Activated naive CD4-positive, alpha-beta T cell treated with anti-CD3 and anti-CD28 coated beads, Interleukin-2, amount 50 U/mL, for 72 hours (primary cell): ENCODE results near the gene CDKN2AIPNL. TPM values are rescaled to one million over a fixed set of nuclear protein-coding genes. Genes with fewer than 3 reads are reported as not detected.
"Not testable (repeated sequence)": the region's sequence is repeated elsewhere in the genome, so short reads cannot be mapped to it uniquely, and the experiment has no call there.

Source experiments
- ATAC-seq, 2 donors: fragments of 150-1000 bp; cut with Tn5 transposase; 2 replicates each; pipeline ENCODE4 v1.10.0; 2021; ENCODE audit warnings: mild to moderate bottlenecking in 2 of 2, moderate library complexity in 2 of 2
- DNase-seq, 2 donors: peaks; one replicate each; pipeline ENCODE4 v3.0.0; 2021 to 2022; ENCODE audit warnings: low spot score in 2 of 2
- H3K27ac Mint-ChIP-seq, 2 donors: one replicate each; pipeline ENCODE4 v1.8.0; 2022; ENCODE audit warnings: mild to moderate bottlenecking in 2 of 2, mixed read lengths in 2 of 2
- H3K36me3 Mint-ChIP-seq, 2 donors: one replicate each; pipeline ENCODE4 v1.8.0; 2022; ENCODE audit warnings: mixed read lengths in 2 of 2
- H3K9me3 Mint-ChIP-seq, 2 donors: one replicate each; pipeline ENCODE4 v1.8.0; 2022; ENCODE audit warnings: mixed read lengths in 2 of 2
- total RNA-seq, 2 donors: library from RNA; stranded (reverse); gene quantifications; one replicate each; pipeline ENCODE4 v1.2.3, GENCODE V29; 2022

The CDKN2AIPNL gene
- total RNA-seq, 2 donors from 2014 or later: 6.0 to 37.7 TPM

DNA sequence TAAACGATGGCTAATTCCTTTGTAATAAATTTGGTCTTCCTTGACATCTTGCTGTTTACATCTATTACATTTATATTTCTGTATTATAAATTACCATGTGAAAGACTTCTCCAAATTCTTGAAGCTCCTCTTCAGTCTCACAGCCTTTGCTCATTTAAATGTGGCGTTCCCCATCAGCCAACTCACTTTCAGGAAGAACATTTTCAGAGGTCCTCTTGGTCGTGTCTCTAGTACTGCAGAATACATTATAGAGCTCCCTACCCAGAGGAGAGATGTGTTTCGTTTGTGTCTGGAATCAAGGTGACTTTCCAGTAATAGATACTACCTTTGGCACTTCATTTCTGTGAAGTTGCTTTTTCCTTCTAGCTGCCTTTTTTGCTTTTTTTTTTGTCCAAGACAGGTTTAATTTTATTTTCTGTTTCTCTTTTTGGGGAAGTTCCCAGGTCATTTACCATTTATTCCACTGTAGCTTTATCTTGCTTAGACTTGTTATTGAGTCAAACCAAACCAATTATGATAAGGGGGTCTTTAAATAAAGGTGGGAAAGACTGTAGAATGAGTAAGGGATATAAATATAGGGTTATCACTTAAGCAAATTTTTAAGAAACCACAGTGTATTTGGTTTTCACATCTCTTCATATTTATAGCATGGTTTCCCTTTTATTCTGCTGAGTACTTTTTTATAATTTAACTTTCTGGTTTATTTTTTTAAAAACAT lies 27.5 kb downstream of the CDKN2AIPNL start:
- Mint-ChIP-seq H3K36me3 (peaks cover 6 to 14% of the 10 kb centered on the region in 2 donors), H3K9me3 (no peaks in the 10 kb centered on the region), H3K27ac (peak overlapping the region; percentile 81 to 94)
- DNase-seq: no peak
- ATAC-seq: no peak

- not testable (repeated sequence) for H3K27ac Mint-ChIP-seq, ATAC-seq, H3K9me3 Mint-ChIP-seq, DNase-seq
- H3K36me3 Mint-ChIP-seq: peaks cover 16 to 26% of the 10 kb centered on the region in 2 donors
Measured at GRCh38 chr5:134382204-134382603, 29.5 kb downstream of the CDKN2AIPNL start.

DNA sequence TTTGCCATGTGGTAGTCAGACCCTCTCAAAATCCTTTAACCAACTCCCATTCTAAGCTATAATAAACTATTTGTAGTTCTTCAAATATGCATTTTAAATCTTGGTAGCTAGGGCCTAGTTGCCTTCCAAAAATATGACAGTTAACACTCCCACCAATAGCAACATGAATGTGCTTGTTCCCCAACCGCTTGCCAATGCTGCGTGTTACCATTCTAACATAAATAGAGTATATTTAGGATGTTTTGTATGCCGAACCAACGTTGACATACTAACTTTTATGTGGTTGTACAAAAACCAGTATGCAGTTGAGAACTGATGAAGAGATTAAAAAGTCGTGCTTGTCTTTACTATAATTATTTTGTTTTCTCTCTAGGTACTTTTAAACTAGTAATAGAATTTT lies 31.3 kb downstream of the CDKN2AIPNL start:
- no peak for ATAC-seq
- DNase-seq: no peak
- peak overlapping the region in 1 of 2 donors; percentile 77 for H3K27ac Mint-ChIP-seq
- H3K36me3 Mint-ChIP-seq: peaks cover 17 to 37% of the 10 kb centered on the region in 2 donors
- H3K9me3 Mint-ChIP-seq: no peaks in the 10 kb centered on the region

DNA sequence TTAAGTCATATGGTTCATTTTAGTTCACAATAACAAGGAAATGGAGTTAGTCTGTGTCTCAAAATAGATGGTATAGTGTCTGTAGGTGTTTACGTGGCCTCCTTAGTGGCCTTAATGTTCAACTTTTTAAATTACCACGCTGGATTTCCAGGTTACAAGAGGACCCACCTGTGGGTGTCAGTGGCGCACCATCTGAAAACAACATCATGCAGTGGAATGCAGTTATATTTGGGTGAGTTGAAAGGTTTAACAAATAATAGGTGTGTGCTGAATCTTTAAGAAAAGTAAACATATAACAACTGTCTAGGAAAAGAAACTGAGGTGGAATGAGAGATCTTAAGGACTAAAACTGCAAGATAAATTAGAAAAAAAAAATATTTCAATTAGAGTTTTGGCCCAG lies 37.4 kb downstream of the CDKN2AIPNL start:
- H3K27ac Mint-ChIP-seq: peak overlapping the region in 1 of 2 donors; percentile 7
- peaks cover 24 to 51% of the 10 kb centered on the region in 2 donors for H3K36me3 Mint-ChIP-seq
- ATAC-seq (no peak), DNase-seq (no peak)
- no peaks in the 10 kb centered on the region for H3K9me3 Mint-ChIP-seq

- not testable (repeated sequence) for ATAC-seq, DNase-seq, H3K27ac Mint-ChIP-seq, H3K9me3 Mint-ChIP-seq
- H3K36me3 Mint-ChIP-seq: peaks cover 23 to 45% of the 10 kb centered on the region in 2 donors
Measured at GRCh38 chr5:134373633-134374032, 38.0 kb downstream of the CDKN2AIPNL start.

GRCh38 chr5:134371834-134372340 lies 39.8 kb downstream of the CDKN2AIPNL start:
- Mint-ChIP-seq H3K36me3 (peaks cover 17 to 50% of the 10 kb centered on the region in 2 donors), H3K9me3 (no peaks in the 10 kb centered on the region), H3K27ac (peak overlapping the region; percentile 99 to 100)
- DNase-seq (peak; percentile 53 to 66), ATAC-seq (peak in 1 of 2 donors; percentile 11)

DNA sequence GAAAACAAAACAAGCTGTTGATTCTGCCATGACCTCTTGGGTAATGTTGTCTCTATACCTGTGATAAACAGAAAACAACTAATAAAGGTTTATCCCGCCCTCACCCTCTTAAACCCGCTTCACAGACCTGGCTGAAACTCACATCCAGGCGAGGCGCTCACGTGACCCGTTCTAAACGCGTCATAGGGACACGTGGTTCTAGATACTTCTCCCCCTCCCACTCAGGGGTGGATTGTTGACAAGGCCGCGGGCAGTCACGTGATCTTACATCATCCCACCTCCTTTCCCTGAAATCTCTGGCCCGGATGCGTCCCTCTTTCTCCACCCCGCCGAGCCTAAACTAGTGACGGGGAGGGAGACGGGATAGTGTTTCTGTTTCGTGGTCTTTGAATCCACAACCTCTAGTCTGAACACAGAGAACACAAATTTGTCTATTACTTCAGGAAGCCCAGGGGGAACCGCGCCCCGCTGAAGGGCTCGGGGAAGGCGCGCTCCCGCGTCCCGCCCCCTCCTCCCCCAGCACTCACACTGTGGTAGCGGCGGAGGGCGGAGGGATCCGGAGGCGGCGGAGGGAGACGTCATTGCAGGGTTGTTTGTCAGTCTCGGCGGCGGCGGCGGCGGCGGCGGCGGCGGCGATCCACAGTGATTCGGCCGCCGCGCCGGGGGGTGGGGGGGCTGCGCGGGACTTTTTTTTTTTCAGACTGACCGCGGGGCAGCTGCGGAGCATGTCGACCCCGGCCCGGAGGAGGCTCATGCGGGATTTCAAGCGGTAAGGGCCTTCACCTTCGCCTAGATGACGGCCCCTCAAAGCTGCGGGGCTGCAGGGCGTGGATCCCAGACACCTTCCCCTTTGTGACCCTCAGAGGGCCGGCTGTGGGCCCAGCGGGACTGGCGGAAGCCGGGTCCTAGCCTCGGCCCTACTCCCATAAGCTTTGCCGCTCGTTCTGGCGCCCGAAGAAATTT lies 40.5 kb downstream of the CDKN2AIPNL start, which contains the start of gene UBE2B:
UBE2B (plus strand) TSS at position 699 of the 963 bp plus-strand sequence; CDS start at position 726, 27 bp downstream.
- peak within 1 kb of the TSS; percentile 99 to 100 for H3K27ac Mint-ChIP-seq
- peaks cover 20 to 52% of the 10 kb centered on the region in 2 donors for H3K36me3 Mint-ChIP-seq
- peak; percentile 93 to 95 for DNase-seq
- no peaks in the 10 kb centered on the region for H3K9me3 Mint-ChIP-seq
- ATAC-seq: peak; percentile 71 to 82

GRCh38 chr5:134370311-134370870 lies 41.3 kb downstream of the CDKN2AIPNL start:
- no peaks in the 10 kb centered on the region for H3K9me3 Mint-ChIP-seq
- DNase-seq (no peak), ATAC-seq (peak; percentile 8 to 39)
- peaks cover 20 to 47% of the 10 kb centered on the region in 2 donors for H3K36me3 Mint-ChIP-seq
- H3K27ac Mint-ChIP-seq: peak overlapping the region; percentile 99 to 100

DNA sequence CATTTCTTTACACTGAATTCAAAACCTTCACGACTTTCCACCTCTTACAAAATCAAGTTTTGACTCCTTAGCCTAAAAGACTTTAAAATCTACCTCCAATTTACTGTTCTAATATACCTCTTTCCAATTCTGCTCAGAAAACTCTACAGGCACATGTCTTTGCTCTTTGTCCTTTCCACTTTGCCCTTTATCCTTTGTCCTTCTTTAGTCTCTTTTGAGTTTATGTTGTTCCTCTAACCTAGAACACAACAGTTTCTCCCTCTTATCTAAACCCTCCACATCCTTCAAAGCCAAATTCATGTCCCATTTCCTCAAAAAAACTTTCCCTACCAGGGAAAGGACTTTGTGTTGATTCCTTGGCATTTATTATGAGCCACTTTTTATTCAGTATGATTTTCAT lies 46.1 kb downstream of the CDKN2AIPNL start:
- no peaks in the 10 kb centered on the region for H3K9me3 Mint-ChIP-seq
- peaks cover 8 to 25% of the 10 kb centered on the region in 2 donors for H3K36me3 Mint-ChIP-seq
- DNase-seq (no peak), ATAC-seq (no peak)
- no peak overlapping the region for H3K27ac Mint-ChIP-seq

DNA sequence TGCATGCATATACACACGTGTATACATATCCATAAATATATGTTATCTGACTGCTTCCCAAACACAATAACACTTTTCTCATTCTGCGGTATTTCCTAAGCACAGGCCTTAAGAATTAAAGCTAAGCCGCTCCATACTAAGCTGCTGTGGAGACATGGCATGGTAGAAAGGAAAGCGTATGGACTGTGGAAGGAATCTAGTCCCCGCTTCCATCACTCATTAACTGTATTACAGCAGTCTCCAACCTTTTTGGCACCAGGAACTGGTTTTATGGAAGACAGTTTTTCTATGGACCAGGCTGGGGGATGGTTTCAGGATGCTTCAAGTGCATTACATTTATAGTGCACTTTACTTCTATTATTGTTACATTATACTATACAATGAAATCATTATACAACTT lies 56.0 kb downstream of the CDKN2AIPNL start:
- Mint-ChIP-seq H3K36me3 (no peaks in the 10 kb centered on the region), H3K27ac (no peak overlapping the region), H3K9me3 (no peaks in the 10 kb centered on the region)
- ATAC-seq: no peak
- DNase-seq: no peak

Other genes starting within 250 kb of the CDKN2AIPNL start
- gene SKP1, start 234.9 kb downstream of the CDKN2AIPNL start, total RNA-seq: 100 to 1,000 TPM; 156 to 291 TPM
- 100 to 1,000 TPM; 133 to 148 TPM for gene PPP2CA, start 185.8 kb downstream of the CDKN2AIPNL start, total RNA-seq
- gene CDKL3, start 44.7 kb downstream of the CDKN2AIPNL start, total RNA-seq: 1 to 10 TPM; 1.5 to 6.3 TPM
- gene UBE2B, start 40.3 kb downstream of the CDKN2AIPNL start, total RNA-seq: 100 to 1,000 TPM in 1 of 2 donors, 10 to 100 TPM in 1; 93.3 to 125 TPM
- gene JADE2, start 113.8 kb upstream of the CDKN2AIPNL start, total RNA-seq: 10 to 100 TPM; 73.4 to 80.8 TPM
- 10 to 100 TPM; 44.0 to 47.1 TPM for gene SAR1B, start 220.9 kb upstream of the CDKN2AIPNL start, total RNA-seq
- gene SEC24A, start 236.9 kb upstream of the CDKN2AIPNL start, total RNA-seq: 10 to 100 TPM; 36.6 to 40.0 TPM